ENCODE data around the gene LUC7L3. TPM values are rescaled to one million over a fixed set of nuclear protein-coding genes. Genes with fewer than 3 reads are reported as not detected.

Gene LUC7L3
- total and polyA plus RNA-seq, 2 of the 13 experiments (the other 11 are each of a cell fraction or from before 2014, with no cell fraction given) = 108 to 120 TPM

DNA sequence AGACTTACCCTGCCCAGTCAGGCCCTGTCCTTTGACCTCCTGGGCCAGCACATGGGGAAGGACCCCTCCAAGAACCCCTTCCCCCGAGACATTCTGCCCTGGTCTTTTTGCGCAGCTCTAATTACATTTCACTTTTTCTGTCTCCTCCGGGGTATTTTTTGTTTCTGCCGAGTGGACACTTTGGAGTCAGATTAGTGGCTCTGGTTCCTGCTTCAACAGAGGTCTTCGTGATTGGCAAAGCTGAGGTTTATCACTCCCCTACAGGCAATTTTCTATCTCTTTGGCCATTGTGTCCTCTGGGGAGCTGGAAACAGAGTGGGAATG, 35.2 kb upstream of the LUC7L3 start (continued):
- TF ChIP-seq ZNF318 (CRISPR knock-in tag; IDR thresholded peaks at IDR 0.05) = 0 out of 2 replicates have a peak, but pooled peaks have one; percentile 21
- no peak for TF ChIP-seq RBFOX2 (IDR thresholded peaks at IDR 0.05; ENCODE audit: low read depth, low read length)
- TF ChIP-seq ZNF607 (CRISPR knock-in tag; IDR thresholded peaks at IDR 0.05; ENCODE audit: borderline replicate concordance) = no peak
- TF ChIP-seq PAX8 (CRISPR knock-in tag; IDR thresholded peaks at IDR 0.05; ENCODE audit: borderline replicate concordance) = 0 out of 2 replicates have a peak, but pooled peaks have one; percentile 40
- no peak for TF ChIP-seq ZNF574 (CRISPR knock-in tag; IDR thresholded peaks at IDR 0.05)
- no peak for TF ChIP-seq MEF2D (CRISPR knock-in tag; IDR thresholded peaks at IDR 0.05)
- TF ChIP-seq ZBTB43 (CRISPR knock-in tag; conservative IDR thresholded peaks at IDR 0.05) = no peak
- TF ChIP-seq KDM1A (CRISPR knock-in tag; IDR thresholded peaks at IDR 0.05) = no peak
- TF ChIP-seq, protein P1, sequence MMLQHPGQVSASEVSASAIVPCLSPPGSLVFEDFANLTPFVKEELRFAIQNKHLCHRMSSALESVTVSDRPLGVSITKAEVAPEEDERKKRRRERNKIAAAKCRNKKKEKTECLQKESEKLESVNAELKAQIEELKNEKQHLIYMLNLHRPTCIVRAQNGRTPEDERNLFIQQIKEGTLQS (CRISPR knock-in tag; IDR thresholded peaks at IDR 0.05) = no peak
- TF ChIP-seq POLR2A (IDR thresholded peaks at IDR 0.05; ENCODE audit: insufficient read depth in 1 of 2, low read depth in 2 of 2, low read length in 2 of 2) = no peak
- no peak for TF ChIP-seq PTBP1 (IDR thresholded peaks at IDR 0.05; ENCODE audit: low read depth, low read length, poor library complexity, severe bottlenecking)
- TF ChIP-seq ZNF549 (CRISPR knock-in tag; IDR thresholded peaks at IDR 0.05) = no peak
- TF ChIP-seq SYNCRIP (IDR thresholded peaks at IDR 0.05; ENCODE audit: insufficient read depth, low read depth, low read length) = no peak
- no peak for TF ChIP-seq KMT2A (CRISPR knock-in tag; IDR thresholded peaks at IDR 0.05)
- no peak for TF ChIP-seq ZNF431 (CRISPR knock-in tag; IDR thresholded peaks at IDR 0.05; ENCODE audit: borderline replicate concordance, low read depth)
- TF ChIP-seq FOXK1 (CRISPR knock-in tag; IDR thresholded peaks at IDR 0.05; ENCODE audit: borderline replicate concordance, low read depth) = no peak
- peak; percentile 3; the same call in 1 of the 2 replicates for TF ChIP-seq ZFP41 (CRISPR knock-in tag; IDR thresholded peaks at IDR 0.05; ENCODE audit: borderline replicate concordance)
